ENCODE measurements around the gene SOD2.
A peak's percentile ranks its signal among the peaks of the same experiment; 100 is the strongest.
"Not testable (repeated sequence)": the region's sequence is repeated elsewhere in the genome, so short reads cannot be mapped to it uniquely, and the experiment has no call there.

SOD2 gene

DNA sequence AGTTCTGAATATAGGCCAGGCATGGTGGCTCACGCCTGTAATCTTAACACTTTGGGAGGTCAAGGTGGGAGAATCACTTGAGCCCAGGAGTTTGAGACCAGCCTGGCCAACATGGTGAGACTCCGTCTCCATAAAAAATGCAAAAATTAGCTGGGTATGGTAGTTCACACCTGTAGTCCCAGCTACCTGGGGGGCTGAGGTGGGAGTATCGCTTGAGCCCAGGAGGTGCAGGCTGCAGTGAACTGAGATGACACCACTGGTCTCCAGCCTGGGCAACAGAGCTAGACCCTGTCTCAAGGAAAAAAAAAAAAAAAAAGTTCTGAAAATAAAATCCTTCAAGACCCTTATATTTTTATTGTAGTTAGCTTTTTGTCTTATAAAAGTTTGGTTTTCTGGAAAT lies 22.6 kb upstream of the SOD2 start:
- H3K9me3 ChIP-seq (ENCODE audit: control insufficient read depth in 1 of 2, low read length in 2 of 2): no peaks in the 10 kb centered on the region
- H3K4me3 ChIP-seq (ENCODE audit: low read depth in 1 of 2, low read length in 2 of 2): no peak overlapping the region
- H3K36me3 ChIP-seq (ENCODE audit: control insufficient read depth in 1 of 2, insufficient read depth in 2 of 2, low read length in 2 of 2): peaks cover 0 to 8% of the 10 kb centered on the region in 2 donors
- no peaks in the 10 kb centered on the region for H3K27me3 ChIP-seq (ENCODE audit: low read depth, low read length)
- H3K4me1 ChIP-seq (ENCODE audit: control insufficient read depth in 1 of 2, insufficient read depth in 2 of 2, low read length in 2 of 2): peaks cover 0 to 7% of the 10 kb centered on the region in 2 donors
- H3K27ac ChIP-seq (ENCODE audit: low read length): peak overlapping the region; percentile 74

DNA sequence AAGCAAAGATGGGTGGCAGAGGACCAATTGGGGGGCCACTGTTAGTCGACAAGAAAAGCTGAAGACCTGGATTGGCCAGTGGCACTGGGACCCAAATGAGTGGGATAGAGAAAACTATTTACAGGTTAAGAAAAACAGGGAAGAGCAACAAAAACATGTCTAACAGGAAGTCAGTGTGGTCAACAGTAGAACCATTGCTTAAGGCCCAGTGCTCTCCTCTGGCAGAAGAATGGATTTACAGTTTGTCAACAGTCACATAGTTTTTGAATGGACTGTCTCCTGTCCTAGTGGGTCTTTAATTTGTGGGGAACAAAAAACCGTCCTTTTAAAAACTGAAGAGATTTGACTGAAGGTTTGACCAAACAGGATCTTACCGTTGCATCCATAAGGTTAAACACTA lies 22.1 kb upstream of the SOD2 start:
- Histone ChIP-seq H3K27me3 (ENCODE audit: low read depth, low read length) (no peaks in the 10 kb centered on the region), H3K9me3 (ENCODE audit: control insufficient read depth in 1 of 2, low read length in 2 of 2) (no peaks in the 10 kb centered on the region), H3K36me3 (ENCODE audit: control insufficient read depth in 1 of 2, insufficient read depth in 2 of 2, low read length in 2 of 2) (peaks cover 0 to 8% of the 10 kb centered on the region in 2 donors), H3K4me1 (ENCODE audit: control insufficient read depth in 1 of 2, insufficient read depth in 2 of 2, low read length in 2 of 2) (peaks cover 0 to 7% of the 10 kb centered on the region in 2 donors), H3K27ac (ENCODE audit: low read length) (peak overlapping the region; percentile 74), H3K4me3 (ENCODE audit: low read depth in 1 of 2, low read length in 2 of 2) (no peak overlapping the region)

DNA sequence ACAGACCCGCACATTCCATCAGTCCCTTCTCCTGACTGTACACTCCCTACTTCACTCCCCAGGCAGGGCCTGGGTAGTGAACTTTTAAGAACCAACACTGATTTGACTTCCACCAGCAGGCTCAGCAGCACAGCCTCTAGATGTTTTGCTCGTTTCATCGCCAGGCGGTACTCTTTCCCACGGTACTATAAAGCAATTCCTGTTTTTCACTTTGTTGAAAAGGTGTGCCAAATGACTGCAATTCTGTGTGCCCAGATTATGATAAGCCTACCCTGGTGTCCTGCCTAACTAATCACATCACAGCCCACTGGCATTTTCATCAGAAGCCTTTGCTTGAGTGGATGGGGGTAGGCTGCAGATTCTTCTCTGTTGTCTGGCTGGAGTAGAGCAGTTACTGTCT lies 21.4 kb upstream of the SOD2 start:
- Histone ChIP-seq H3K9me3 (ENCODE audit: control insufficient read depth in 1 of 2, low read length in 2 of 2) (no peaks in the 10 kb centered on the region), H3K36me3 (ENCODE audit: control insufficient read depth in 1 of 2, insufficient read depth in 2 of 2, low read length in 2 of 2) (peaks cover 0 to 8% of the 10 kb centered on the region in 2 donors), H3K4me1 (ENCODE audit: control insufficient read depth in 1 of 2, insufficient read depth in 2 of 2, low read length in 2 of 2) (peaks cover 0 to 7% of the 10 kb centered on the region in 2 donors), H3K27me3 (ENCODE audit: low read depth, low read length) (no peaks in the 10 kb centered on the region), H3K4me3 (ENCODE audit: low read depth in 1 of 2, low read length in 2 of 2) (no peak overlapping the region), H3K27ac (ENCODE audit: low read length) (peak overlapping the region; percentile 74)

DNA sequence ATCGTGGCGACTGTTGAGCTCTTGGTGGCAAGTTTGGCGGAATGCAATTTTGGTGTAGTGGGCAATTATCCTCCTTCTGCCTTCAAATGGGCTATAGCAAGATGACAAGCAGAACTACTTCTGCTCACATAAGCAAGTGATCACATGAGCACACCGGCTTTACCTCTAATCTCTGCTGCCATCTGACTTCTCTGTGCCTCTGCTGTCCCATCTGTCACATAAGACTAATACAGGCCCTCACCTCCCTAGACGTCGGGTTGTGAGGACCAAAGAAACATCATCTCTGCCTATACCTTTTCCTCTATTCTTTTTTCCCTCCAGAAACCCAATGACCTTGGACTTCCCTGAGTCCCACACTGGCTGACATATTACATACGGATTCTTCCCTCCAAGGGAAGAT lies 20.9 kb upstream of the SOD2 start:
- no peaks in the 10 kb centered on the region for H3K27me3 ChIP-seq (ENCODE audit: low read depth, low read length)
- peaks cover 0 to 8% of the 10 kb centered on the region in 2 donors for H3K36me3 ChIP-seq (ENCODE audit: control insufficient read depth in 1 of 2, insufficient read depth in 2 of 2, low read length in 2 of 2)
- H3K9me3 ChIP-seq (ENCODE audit: control insufficient read depth in 1 of 2, low read length in 2 of 2): no peaks in the 10 kb centered on the region
- peaks cover 0 to 7% of the 10 kb centered on the region in 2 donors for H3K4me1 ChIP-seq (ENCODE audit: control insufficient read depth in 1 of 2, insufficient read depth in 2 of 2, low read length in 2 of 2)
- H3K27ac ChIP-seq (ENCODE audit: low read length): no peak overlapping the region
- no peak overlapping the region for H3K4me3 ChIP-seq (ENCODE audit: low read depth in 1 of 2, low read length in 2 of 2)

DNA sequence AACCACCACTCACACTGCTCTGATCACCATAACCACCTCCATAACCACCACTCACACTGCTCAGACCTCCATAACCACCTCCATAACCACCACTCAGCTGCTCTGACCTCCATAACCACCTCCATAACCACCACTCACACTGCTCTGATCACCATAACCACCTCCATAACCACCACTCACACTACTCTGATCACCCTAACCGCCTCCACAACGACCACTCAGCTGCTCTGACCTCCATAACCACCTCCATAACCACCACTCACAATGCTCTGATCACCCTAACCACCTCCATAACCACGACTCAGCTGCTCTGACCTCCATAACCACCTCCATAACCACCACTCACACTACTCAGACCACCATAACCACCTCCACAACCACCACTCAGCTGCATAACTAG lies 19.3 kb upstream of the SOD2 start:
- H3K27ac ChIP-seq (ENCODE audit: low read length); H3K4me1 ChIP-seq (ENCODE audit: control insufficient read depth in 1 of 2, insufficient read depth in 2 of 2, low read length in 2 of 2); H3K9me3 ChIP-seq (ENCODE audit: control insufficient read depth in 1 of 2, low read length in 2 of 2); H3K36me3 ChIP-seq (ENCODE audit: control insufficient read depth in 1 of 2, insufficient read depth in 2 of 2, low read length in 2 of 2); H3K27me3 ChIP-seq (ENCODE audit: low read depth, low read length); H3K4me3 ChIP-seq (ENCODE audit: low read depth in 1 of 2, low read length in 2 of 2): not testable (repeated sequence)

DNA sequence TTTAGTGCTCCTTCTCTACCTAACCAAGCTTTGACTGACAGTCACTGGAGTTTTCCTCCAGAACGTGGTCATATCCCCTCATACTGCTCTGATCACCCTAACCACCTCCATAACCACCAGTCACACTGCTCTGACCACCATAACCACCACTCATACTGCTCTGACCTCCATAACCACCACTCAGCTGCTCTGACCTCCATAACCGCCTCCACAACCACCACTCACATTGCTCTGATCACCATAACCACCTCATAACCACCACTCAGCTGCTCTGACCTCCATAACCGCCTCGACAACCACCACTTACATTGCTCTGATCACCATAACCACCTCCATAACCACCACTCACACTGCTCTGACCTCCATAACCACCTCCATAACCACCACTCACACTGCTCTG lies 17.6 kb upstream of the SOD2 start:
- not testable (repeated sequence) for H3K27ac ChIP-seq (ENCODE audit: low read length); H3K9me3 ChIP-seq (ENCODE audit: control insufficient read depth in 1 of 2, low read length in 2 of 2); H3K36me3 ChIP-seq (ENCODE audit: control insufficient read depth in 1 of 2, insufficient read depth in 2 of 2, low read length in 2 of 2); H3K27me3 ChIP-seq (ENCODE audit: low read depth, low read length); H3K4me3 ChIP-seq (ENCODE audit: low read depth in 1 of 2, low read length in 2 of 2); H3K4me1 ChIP-seq (ENCODE audit: control insufficient read depth in 1 of 2, insufficient read depth in 2 of 2, low read length in 2 of 2)

DNA sequence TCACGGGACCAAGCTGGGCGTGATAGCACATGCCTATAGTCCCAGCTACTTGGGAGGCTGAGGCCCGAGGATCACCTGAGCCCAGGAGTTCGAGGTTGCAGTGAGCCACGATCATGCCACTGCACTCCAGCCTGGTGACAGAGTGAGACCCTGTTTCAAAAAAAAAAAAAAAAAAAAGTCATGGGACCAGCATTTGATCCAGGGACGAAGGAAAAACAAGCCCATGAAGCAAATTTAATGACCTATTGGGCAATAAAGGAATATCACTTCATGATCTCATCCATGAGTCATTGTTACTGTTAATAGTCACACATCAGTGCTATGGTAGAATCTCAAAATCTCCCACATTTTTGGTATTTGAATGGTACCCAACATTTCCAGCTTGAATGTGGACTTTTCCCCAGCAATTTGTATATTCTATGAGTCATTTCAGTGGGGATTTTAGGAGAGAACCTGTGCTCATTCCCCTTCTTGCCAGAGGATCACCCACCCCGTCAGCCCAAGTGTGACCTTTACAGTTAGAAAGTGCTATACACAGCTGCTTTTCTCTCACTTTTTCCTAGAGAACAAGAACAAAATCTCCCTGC lies 8.5 kb upstream of the SOD2 start:
- no peak overlapping the region for H3K4me3 ChIP-seq (ENCODE audit: low read depth in 1 of 2, low read length in 2 of 2)
- H3K4me1 ChIP-seq (ENCODE audit: control insufficient read depth in 1 of 2, insufficient read depth in 2 of 2, low read length in 2 of 2): peaks cover 0 to 5% of the 10 kb centered on the region in 2 donors
- H3K36me3 ChIP-seq (ENCODE audit: control insufficient read depth in 1 of 2, insufficient read depth in 2 of 2, low read length in 2 of 2): peaks cover 0 to 7% of the 10 kb centered on the region in 2 donors
- H3K9me3 ChIP-seq (ENCODE audit: control insufficient read depth in 1 of 2, low read length in 2 of 2): no peaks in the 10 kb centered on the region
- H3K27me3 ChIP-seq (ENCODE audit: low read depth, low read length): no peaks in the 10 kb centered on the region
- peak overlapping the region; percentile 53 for H3K27ac ChIP-seq (ENCODE audit: low read length)

DNA sequence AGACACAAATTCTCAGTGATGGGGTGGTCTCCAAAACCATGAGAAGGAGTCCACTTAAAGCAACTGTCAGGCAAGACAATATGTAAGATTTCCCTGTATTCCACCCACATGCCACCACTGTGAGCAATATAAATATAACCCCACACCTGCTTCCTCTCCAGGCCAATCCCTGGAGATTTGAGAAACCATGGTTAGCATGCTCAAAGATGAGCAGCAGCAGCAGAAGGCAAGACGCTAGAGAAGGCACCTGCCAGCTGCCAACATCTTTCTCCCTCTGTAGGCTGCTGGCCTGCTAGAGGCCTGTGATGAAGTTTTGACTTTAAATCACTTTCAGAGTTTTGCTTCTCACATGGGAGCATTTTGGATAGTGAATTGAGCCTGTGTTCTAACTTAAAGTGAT lies 7.9 kb upstream of the SOD2 start:
- H3K9me3 ChIP-seq (ENCODE audit: control insufficient read depth in 1 of 2, low read length in 2 of 2): no peaks in the 10 kb centered on the region
- no peaks in the 10 kb centered on the region for H3K27me3 ChIP-seq (ENCODE audit: low read depth, low read length)
- H3K4me1 ChIP-seq (ENCODE audit: control insufficient read depth in 1 of 2, insufficient read depth in 2 of 2, low read length in 2 of 2): peaks cover 0 to 5% of the 10 kb centered on the region in 2 donors
- peaks cover 0 to 7% of the 10 kb centered on the region in 2 donors for H3K36me3 ChIP-seq (ENCODE audit: control insufficient read depth in 1 of 2, insufficient read depth in 2 of 2, low read length in 2 of 2)
- no peak overlapping the region for H3K4me3 ChIP-seq (ENCODE audit: low read depth in 1 of 2, low read length in 2 of 2)
- H3K27ac ChIP-seq (ENCODE audit: low read length): peak overlapping the region; percentile 53

DNA sequence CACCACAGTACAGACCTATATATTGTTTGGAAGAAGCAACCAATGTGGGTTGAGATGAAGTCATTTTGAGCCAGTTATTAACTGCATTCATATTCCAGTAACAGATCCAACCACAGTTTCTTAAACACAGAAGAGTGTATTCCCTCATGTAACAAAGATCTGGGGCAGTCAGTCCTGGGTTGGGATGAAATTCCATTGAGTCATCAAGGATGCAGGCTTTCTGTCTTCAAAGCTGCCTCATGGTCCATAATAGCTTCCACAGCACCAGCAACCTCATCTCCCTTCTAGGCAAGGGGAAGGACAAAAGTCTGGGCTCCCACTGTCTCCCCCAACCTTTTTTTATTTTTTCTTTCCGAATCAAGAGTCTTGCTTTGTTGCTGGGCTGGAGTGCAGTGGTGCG lies 2.9 kb upstream of the SOD2 start:
- H3K9me3 ChIP-seq (ENCODE audit: control insufficient read depth in 1 of 2, low read length in 2 of 2): no peaks in the 10 kb centered on the region
- peaks cover 5 to 7% of the 10 kb centered on the region in 2 donors for H3K4me1 ChIP-seq (ENCODE audit: control insufficient read depth in 1 of 2, insufficient read depth in 2 of 2, low read length in 2 of 2)
- H3K4me3 ChIP-seq (ENCODE audit: low read depth in 1 of 2, low read length in 2 of 2): no peak overlapping the region
- peaks cover 0 to 9% of the 10 kb centered on the region in 2 donors for H3K36me3 ChIP-seq (ENCODE audit: control insufficient read depth in 1 of 2, insufficient read depth in 2 of 2, low read length in 2 of 2)
- H3K27me3 ChIP-seq (ENCODE audit: low read depth, low read length): no peaks in the 10 kb centered on the region
- H3K27ac ChIP-seq (ENCODE audit: low read length): no peak overlapping the region

DNA sequence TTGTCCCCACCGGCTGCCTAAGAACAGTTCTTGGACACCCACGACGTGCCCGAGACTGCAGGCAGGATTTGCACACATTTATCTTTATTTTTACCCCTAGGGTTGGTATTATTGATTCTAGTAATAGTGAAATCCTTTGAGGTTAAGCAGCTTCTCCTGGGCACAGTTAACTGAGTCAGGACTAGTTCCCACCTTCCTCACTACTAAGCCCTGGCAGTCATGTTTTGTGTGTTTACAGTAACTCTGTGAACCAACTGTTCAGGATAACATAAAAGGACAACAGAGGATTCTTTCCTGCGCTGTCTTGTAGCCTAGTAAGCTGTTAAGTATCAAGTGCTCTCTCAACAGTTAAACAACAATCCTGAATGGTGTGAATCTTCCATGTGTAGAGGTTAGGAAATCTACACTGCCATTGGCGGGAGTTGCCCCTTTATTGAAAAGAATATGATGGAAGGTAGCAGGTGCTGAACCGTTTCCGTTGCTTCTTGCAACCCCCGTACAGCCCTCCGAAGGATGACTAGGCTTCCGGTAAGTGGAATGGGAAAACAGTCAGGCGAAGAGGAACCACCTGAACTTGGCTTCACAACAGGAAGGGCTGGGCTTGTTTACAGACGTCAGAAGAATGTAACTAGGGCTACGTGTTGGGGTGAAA lies 979 bp upstream of the SOD2 start:
- peaks cover 0 to 23% of the 10 kb centered on the region in 2 donors for H3K4me1 ChIP-seq (ENCODE audit: control insufficient read depth in 1 of 2, insufficient read depth in 2 of 2, low read length in 2 of 2)
- peaks cover 4 to 11% of the 10 kb centered on the region in 2 donors for H3K36me3 ChIP-seq (ENCODE audit: control insufficient read depth in 1 of 2, insufficient read depth in 2 of 2, low read length in 2 of 2)
- no peaks in the 10 kb centered on the region for H3K27me3 ChIP-seq (ENCODE audit: low read depth, low read length)
- peak overlapping the region; percentile 69 to 97 for H3K4me3 ChIP-seq (ENCODE audit: low read depth in 1 of 2, low read length in 2 of 2)
- peak overlapping the region; percentile 98 for H3K27ac ChIP-seq (ENCODE audit: low read length)
- H3K9me3 ChIP-seq (ENCODE audit: control insufficient read depth in 1 of 2, low read length in 2 of 2): no peaks in the 10 kb centered on the region

DNA sequence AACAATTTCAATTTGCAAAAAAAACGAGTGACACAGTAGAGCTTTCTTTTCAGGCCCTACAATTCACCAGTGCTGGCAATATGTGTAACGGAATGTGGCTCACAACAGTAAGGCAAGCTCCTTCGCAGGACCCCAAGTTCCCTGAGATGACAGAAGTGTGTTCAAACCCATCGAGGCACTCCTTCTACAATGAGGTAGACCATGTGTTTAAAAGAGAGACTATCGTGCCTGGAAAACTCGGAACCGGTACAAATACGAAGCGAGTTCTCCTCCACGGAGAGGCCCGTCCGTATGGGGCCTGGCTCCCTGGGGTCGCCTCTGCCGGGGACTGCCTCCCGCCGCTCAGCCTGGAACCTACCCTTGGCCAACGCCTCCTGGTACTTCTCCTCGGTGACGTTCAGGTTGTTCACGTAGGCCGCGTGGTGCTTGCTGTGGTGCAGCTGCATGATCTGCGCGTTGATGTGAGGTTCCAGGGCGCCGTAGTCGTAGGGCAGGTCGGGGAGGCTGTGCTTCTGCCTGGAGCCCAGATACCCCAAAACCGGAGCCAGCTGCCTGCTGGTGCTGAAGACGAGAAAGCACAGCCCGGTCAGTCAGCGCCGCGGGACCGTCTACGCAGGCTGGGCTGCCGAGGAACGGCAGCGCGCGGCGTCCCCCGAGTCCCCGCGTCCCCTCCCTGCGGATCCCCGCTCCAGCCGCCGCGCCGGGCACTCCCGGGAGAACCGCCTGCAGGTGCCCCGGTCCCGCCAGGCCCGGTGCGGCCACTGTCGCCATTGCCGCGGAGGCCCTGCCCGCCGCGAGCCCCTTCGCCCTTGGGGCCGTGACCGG lies 526 bp downstream of the SOD2 start:
- Histone ChIP-seq H3K36me3 (ENCODE audit: control insufficient read depth in 1 of 2, insufficient read depth in 2 of 2, low read length in 2 of 2) (peaks cover 10 to 18% of the 10 kb centered on the region in 2 donors), H3K9me3 (ENCODE audit: control insufficient read depth in 1 of 2, low read length in 2 of 2) (no peaks in the 10 kb centered on the region), H3K4me3 (ENCODE audit: low read depth in 1 of 2, low read length in 2 of 2) (peak overlapping the region; percentile 89 to 97), H3K27me3 (ENCODE audit: low read depth, low read length) (no peaks in the 10 kb centered on the region), H3K27ac (ENCODE audit: low read length) (peak overlapping the region; percentile 92), H3K4me1 (ENCODE audit: control insufficient read depth in 1 of 2, insufficient read depth in 2 of 2, low read length in 2 of 2) (peaks cover 0 to 27% of the 10 kb centered on the region in 2 donors)

Data from muscle layer of duodenum (tissue), 2 donors.